NCI-H2107 treated with DMSO at 0.1 percent for 48 hours (cell line): ENCODE results near the gene DVL2.
"Not testable (repeated sequence)": the region's sequence is repeated elsewhere in the genome, so short reads cannot be mapped to it uniquely, and the experiment has no call there.

Source experiments
- DNase-seq: peaks from one replicate; lab custom pipeline; 2025; ENCODE audit not compliant: unreplicated experiment; lab: John Stamatoyannopoulos, UW

DVL2 gene

DNA sequence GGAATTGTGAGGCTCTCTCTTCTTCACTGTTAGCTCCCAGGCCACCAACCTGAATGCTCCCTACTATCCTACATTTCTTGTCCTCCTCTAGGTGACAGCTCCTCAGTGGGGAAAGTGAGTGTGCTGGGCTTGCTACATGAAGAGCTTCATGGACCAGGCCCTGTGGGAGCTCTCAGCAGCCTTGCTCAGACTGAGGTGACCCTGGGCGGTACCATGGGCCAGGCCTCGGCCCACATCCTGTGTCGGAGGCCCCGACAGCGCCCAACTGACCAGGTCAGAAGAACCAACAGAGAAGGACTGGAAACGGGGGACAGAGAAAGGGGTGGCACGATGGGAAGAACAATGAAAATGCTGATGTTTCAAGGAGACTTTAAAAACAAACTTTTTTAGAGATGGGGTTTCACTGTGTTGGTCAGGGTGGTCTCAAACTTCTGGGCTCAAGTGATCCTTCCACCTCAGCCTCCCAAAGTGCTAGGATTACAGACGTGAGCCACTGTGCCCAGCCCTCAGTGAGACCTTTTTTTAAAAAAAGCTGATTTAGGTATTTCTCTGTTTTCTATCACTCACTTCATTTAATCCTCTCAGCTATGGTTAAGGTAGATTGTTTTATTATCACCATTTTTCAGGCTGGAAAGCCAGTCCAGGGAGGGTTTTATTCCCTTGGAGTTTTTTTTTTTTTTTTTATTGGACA is 22.6 kb upstream of the DVL2 start:
- no peak for DNase-seq

GRCh38 chr17:7254511-7254910 is 20.2 kb upstream of the DVL2 start:
- DNase-seq: no peak

DNA sequence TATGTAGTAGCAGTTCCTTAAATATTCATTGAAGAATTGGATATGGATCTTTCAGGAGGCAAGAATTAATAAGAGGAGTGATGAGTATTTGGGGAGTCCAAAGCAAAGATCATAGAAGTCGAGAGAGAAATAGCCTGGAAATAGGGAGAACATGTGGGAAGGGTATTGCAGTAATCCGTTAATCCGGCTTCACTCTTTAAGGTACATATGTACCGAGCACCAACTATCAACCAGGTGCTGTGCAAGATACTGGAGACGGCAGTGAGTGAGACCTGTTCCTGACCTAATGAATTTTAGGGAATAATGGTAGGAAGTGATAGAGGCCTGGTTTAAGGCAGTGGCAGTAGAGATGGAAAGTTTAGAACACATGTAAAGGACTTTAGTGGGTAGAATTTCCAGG is 18.8 kb upstream of the DVL2 start:
- no peak for DNase-seq

DNA sequence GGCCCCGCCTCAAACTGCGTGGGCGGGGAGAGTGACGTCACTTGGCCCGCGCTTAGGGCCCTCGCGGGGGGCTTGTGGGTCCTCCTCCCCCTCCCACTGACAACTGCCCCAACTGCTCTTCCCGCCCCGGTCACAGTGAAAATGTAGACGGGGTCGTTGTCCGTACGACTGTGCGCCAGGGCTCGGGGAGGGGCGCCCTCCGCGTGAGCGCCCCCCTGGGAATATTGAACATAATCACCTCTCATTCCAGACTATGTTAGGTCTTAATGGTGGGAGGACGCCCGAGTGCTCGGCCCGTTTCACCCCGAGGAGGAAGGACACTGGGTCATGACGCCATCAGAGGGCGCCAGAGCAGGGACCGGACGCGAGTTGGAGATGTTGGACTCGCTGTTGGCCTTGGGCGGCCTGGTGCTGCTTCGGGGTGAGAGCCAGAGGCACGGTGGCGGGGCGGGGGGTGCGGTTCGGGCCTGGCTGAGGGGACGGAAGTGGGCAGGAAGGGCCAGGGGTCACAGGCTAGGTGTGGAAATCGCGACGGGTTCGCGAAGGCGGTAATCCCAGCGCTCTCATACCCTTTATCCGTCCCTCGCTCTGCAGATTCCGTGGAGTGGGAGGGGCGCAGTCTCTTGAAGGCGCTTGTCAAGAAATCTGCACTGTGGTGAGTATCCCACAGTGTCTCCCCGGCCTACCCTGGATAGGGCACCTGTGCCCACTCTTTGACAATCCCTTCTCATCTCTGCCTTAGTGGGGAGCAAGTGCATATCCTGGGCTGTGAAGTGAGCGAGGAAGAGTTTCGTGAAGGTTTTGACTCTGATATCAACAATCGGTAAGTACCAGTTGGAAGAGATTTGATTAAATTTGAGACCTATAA is 18.1 kb upstream of the DVL2 start, which contains the start of gene ELP5:
Gene ELP5 (plus strand): TSS at position 40 of the 868 bp plus-strand sequence. CDS start 336 bp downstream, at position 376.
- peak; percentile 58 for DNase-seq

DNA sequence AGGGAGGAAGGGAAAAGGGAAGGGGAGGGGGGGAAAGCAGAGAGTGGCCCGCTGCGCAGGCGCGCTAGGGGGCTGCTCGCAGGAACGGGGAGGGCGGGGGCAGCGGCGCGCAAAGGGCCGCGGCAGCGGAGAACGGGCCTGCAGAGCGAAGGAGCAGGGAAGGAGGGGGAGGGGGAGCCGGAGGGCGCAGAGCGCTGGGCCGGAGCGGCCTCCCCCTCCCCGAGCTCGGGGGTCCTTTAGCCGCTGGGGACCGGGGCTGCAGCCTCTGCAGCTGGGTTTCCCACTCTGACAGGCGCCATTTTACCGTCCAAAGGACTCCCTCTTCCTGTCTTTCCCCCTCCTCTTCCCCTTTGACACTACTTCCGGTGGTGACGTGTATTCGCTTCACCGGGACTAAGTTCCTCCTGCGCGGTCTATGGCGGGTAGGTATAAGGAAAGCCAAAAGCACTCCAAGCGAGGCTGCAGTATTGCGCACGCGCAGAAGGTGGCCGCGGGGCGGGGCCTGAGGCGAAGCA is 17.4 kb upstream of the DVL2 start, which contains the start of gene CTDNEP1:
Gene CTDNEP1 (minus strand): TSS at position 74 of the 515 bp plus-strand sequence. CDS start 438 bp downstream, outside the sequence.
- peak; percentile 96 for DNase-seq

GRCh38 chr17:7250695-7251627 is 16.6 kb upstream of the DVL2 start:
- DNase-seq: no peak

- DNase-seq: no peak
Observed at GRCh38 chr17:7249830-7250229, 15.5 kb upstream of the DVL2 start.

GRCh38 chr17:7249214-7249613 is 14.9 kb upstream of the DVL2 start:
- DNase-seq: no peak

DNA sequence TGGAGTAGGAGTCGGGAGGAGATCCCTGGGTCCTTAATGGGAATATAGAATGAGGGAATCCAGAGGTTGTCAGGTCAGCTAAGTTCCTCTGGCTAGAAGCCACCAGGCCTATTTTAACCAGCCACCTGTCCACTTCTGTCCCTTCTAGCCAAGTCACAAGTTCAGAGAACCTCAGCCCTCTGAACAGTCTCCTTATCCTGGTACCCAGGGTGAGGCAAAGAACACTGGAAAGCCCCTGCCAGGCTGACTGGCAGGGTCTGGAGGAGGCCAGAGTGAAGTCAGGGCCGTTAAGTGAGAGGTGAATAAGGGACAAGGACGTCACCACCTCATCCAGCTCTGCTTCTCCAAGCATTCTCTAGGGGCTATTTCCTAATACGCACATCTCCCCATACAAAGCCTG is 14.5 kb upstream of the DVL2 start:
- no peak for DNase-seq

- DNase-seq: no peak
Observed at GRCh38 chr17:7246779-7247178, 12.5 kb upstream of the DVL2 start.

DNA sequence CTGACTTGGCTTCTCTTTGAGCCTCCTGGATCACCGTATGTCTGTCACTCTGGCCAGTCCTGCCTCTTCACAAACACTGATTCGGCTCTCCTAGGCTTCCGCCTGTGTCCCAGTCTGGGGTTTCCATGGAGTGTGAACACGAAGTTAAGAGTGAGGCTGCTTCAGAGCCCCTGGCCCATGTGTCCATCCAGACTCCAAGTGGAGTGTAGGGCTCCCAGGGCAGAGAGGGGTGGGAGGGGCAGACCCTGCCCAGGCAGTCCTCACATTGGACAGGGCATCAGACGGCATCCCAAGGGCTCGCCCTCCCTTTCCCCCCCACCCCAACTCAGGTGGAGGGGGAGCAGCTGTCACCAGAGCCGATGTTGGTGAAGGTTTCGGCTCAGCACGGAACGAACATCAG is 9.5 kb upstream of the DVL2 start:
- not testable (repeated sequence) for DNase-seq

GRCh38 chr17:7243453-7243729 is 9.1 kb upstream of the DVL2 start:
- no peak for DNase-seq

- peak; percentile 73 for DNase-seq
Observed at GRCh38 chr17:7242717-7243452, 8.6 kb upstream of the DVL2 start.

DNA sequence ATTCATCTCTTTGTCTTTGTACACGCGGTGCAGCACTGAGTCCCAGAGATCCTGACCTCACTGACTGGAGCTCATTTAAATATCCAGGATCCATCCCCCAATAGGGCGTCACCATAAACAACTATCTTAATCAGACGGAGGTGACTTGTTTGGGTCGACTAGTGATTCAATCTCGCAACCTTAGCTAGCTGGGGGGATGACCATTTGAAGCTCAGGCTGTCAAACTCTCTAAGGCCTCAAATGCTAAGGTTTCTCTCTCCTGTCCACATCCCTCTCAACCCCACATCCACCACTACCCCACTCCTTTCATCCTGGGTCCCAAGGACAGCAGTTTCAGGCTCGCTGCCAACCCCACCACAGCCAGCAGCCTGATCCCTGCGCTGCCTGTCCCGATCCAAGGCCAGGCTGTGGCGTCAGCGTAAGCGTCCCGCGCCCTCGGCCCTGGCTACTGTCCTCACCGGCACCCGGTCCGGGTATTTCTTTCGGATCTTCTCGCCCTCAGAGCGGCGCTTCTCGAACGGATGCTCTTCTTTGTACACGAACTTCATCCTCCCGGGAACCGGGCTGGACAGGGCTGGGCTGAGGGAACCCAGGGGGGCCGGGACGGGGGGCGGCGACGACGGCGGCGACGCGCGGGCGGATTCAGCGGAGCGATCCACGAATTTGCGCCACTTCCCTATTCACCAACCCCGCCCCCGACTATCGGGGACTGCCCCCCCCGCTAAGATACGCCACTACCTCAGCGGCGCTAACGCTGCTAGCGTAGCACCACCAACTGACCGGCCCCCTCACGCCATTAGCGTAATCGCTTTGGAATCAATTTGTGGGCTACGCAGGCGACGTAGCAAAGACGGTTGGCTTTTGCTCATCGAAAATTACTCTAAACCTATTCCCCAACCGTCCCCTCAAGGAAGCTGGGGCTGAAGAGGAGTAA is 7.7 kb upstream of the DVL2 start, which contains the start of gene GABARAP:
Gene GABARAP (minus strand): TSS at position 667 of the 934 bp plus-strand sequence. CDS start 119 bp downstream, at position 548.
- peak; percentile 69 for DNase-seq

DNA sequence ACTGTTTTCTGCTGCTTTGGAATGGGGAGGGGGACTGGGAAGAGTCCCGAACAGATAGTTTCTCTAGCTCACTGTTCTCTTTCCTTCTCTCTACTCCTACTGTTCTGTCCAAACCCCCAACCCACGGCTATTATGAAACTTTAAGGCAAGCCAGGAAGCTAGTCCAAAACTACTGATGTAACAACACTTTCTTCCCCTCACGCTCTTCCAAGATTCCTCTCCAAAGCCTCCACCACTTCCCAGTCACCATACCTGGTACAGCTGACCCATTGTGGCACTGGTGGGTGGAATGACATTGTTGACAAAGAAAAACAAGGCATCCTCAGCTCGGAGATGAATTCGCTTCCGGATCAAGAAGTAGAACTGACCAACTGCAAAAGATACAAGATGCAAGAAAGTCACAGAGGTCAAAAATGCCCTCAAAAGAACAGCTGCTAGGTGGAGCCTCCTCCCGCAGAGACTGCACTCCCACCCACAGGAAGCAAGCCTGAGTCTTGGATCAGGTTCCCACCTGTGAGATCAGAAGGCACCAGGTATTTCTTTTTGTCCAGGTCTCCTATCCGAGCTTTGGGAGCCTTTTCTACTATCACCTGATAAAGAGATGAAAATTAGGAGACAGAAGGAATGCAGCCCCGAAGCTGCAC is 6.9 kb upstream of the DVL2 start:
- no peak for DNase-seq

- no peak for DNase-seq
Observed at GRCh38 chr17:7240375-7240774, 6.1 kb upstream of the DVL2 start.

GRCh38 chr17:7239091-7240027 is 5.0 kb upstream of the DVL2 start, which contains the start of gene PHF23:
PHF23 (minus strand) TSS chr17:7239457; CDS start chr17:7239279, 178 bp downstream.
- peak; percentile 94 for DNase-seq
